Measurements from ENCODE around the gene MGAT4C. TPM values are rescaled to one million over a fixed set of nuclear protein-coding genes. Genes with fewer than 3 reads are reported as not detected.

Gene MGAT4C
- total and polyA plus RNA-seq, 2 experiments from 2014 or later = 2.9 to 4.8 TPM

DNA sequence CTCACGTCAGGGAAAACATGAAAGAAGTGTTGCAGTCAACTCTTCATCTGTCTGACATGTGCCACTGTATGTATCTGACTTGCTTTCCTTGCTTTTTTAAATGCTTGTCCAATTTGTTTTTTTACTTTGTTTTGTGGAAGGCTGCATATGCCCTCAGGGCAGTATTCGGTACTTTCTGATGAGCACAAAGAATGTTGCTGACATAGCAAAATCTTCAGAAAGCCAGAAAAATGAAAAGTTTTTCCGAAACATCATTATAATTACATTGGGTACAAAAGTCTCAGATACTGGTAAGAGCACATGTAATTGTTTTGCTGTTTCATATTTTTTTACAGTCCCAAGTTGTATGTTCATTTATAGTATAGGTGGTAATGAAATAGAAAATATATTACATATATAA lies 237.8 kb downstream of the MGAT4C start:
- H3K79me2 ChIP-seq = no peaks in the 10 kb centered on the region
- no peak for DNase-seq (ENCODE audit: low spot score)
- 57% methylated on average over 3 of the region's 3 CpGs for WGBS (ENCODE audit: low lambda C conversion rate, missing lambda C conversion rate)
- TF ChIP-seq EZH2 (IDR thresholded peaks at IDR 0.05; ENCODE audit: borderline replicate concordance) (no peak), EZH2phosphoT487 (IDR thresholded peaks at IDR 0.05; ENCODE audit: low read depth, severe bottlenecking, unreplicated experiment) (no peak)
- TF ChIP-seq, protein P1, sequence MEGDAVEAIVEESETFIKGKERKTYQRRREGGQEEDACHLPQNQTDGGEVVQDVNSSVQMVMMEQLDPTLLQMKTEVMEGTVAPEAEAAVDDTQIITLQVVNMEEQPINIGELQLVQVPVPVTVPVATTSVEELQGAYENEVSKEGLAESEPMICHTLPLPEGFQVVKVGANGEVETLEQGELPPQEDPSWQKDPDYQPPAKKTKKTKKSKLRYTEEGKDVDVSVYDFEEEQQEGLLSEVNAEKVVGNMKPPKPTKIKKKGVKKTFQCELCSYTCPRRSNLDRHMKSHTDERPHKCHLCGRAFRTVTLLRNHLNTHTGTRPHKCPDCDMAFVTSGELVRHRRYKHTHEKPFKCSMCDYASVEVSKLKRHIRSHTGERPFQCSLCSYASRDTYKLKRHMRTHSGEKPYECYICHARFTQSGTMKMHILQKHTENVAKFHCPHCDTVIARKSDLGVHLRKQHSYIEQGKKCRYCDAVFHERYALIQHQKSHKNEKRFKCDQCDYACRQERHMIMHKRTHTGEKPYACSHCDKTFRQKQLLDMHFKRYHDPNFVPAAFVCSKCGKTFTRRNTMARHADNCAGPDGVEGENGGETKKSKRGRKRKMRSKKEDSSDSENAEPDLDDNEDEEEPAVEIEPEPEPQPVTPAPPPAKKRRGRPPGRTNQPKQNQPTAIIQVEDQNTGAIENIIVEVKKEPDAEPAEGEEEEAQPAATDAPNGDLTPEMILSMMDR (IDR thresholded peaks at IDR 0.05; ENCODE audit: poor library complexity) = no peak
- H3K9me3 ChIP-seq (ENCODE audit: low read depth) = no peaks in the 10 kb centered on the region
- H3K9me2 ChIP-seq (replicated peaks; ENCODE audit: insufficient read depth) = no peaks in the 10 kb centered on the region
- H2AFZ ChIP-seq = no peak overlapping the region
- H3K27me3 ChIP-seq = no peaks in the 10 kb centered on the region
- no peak overlapping the region for H3K4me2 ChIP-seq
- H3K27ac ChIP-seq = no peak overlapping the region
- H3K36me3 ChIP-seq (replicated peaks; ENCODE audit: insufficient read depth, low read depth) = no peaks in the 10 kb centered on the region
- no peaks in the 10 kb centered on the region for H3K4me1 ChIP-seq (ENCODE audit: insufficient read depth)
- H3K4me3 ChIP-seq = no peak overlapping the region
- no peaks in the 10 kb centered on the region for H4K20me1 ChIP-seq (ENCODE audit: insufficient read depth, poor library complexity, severe bottlenecking)

DNA sequence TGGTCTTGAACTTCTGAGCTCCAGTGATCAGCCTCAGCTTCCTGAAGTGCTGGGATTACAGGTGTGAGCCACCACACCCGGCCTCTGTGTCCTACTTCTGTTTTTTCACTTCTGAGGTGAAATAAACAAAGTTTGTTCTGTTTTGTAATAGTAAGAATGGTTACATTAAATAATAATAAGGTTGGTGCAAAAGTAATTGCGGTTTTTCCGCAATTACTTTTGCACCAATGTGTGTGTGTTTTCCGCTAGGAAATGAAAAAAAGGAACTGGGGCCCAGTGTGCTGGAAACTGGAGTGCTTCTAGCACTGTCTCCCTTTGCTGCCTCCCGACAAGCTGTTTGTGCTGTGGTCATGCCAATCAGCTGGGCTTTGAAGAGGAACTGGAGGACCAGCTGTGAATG lies 241.2 kb downstream of the MGAT4C start:
- Histone ChIP-seq H3K4me2 (no peak overlapping the region), H3K4me3 (no peak overlapping the region), H3K27ac (no peak overlapping the region), H3K36me3 (replicated peaks; ENCODE audit: insufficient read depth, low read depth) (no peaks in the 10 kb centered on the region), H3K27me3 (no peaks in the 10 kb centered on the region), H4K20me1 (ENCODE audit: insufficient read depth, poor library complexity, severe bottlenecking) (no peaks in the 10 kb centered on the region), H3K4me1 (ENCODE audit: insufficient read depth) (no peaks in the 10 kb centered on the region), H2AFZ (no peak overlapping the region), H3K79me2 (no peaks in the 10 kb centered on the region), H3K9me2 (replicated peaks; ENCODE audit: insufficient read depth) (no peaks in the 10 kb centered on the region), H3K9me3 (ENCODE audit: low read depth) (no peaks in the 10 kb centered on the region)
- TF ChIP-seq, protein P1 (IDR thresholded peaks at IDR 0.05; ENCODE audit: poor library complexity) = no peak
- TF ChIP-seq EZH2phosphoT487 (IDR thresholded peaks at IDR 0.05; ENCODE audit: low read depth, severe bottlenecking, unreplicated experiment) (no peak), EZH2 (IDR thresholded peaks at IDR 0.05; ENCODE audit: borderline replicate concordance) (no peak)
- no peak for DNase-seq (ENCODE audit: low spot score)
- WGBS (ENCODE audit: low lambda C conversion rate, missing lambda C conversion rate) = 89% methylated on average over 5 of the region's 5 CpGs

DNA sequence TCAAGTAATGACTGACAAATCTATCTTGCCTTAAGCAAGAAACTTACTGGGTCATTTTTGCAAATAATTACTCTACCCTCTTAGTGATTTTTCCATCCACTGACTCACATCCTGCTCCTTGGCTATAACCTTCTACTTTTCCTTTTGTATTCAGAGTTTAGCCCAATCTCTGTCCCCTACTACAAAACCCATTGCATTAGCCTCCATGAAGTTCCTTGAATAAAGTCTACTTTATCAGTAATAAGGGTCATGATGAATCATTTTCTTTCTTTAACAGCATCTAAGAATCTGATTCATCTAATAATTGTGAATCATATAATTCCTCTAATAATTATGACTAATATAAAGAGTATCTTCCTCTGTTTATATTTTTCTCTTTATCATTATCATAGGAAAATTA lies 249.5 kb downstream of the MGAT4C start:
- Histone ChIP-seq H3K36me3 (replicated peaks; ENCODE audit: insufficient read depth, low read depth) (no peaks in the 10 kb centered on the region), H3K27ac (no peak overlapping the region), H4K20me1 (ENCODE audit: insufficient read depth, poor library complexity, severe bottlenecking) (no peaks in the 10 kb centered on the region), H3K9me2 (replicated peaks; ENCODE audit: insufficient read depth) (no peaks in the 10 kb centered on the region), H2AFZ (no peak overlapping the region), H3K4me2 (no peak overlapping the region), H3K27me3 (no peaks in the 10 kb centered on the region), H3K4me1 (ENCODE audit: insufficient read depth) (no peaks in the 10 kb centered on the region), H3K9me3 (ENCODE audit: low read depth) (no peaks in the 10 kb centered on the region), H3K4me3 (no peak overlapping the region), H3K79me2 (no peaks in the 10 kb centered on the region)
- TF ChIP-seq EZH2phosphoT487 (IDR thresholded peaks at IDR 0.05; ENCODE audit: low read depth, severe bottlenecking, unreplicated experiment) (no peak), EZH2 (IDR thresholded peaks at IDR 0.05; ENCODE audit: borderline replicate concordance) (no peak)
- TF ChIP-seq, protein P1 (IDR thresholded peaks at IDR 0.05; ENCODE audit: poor library complexity) = no peak
- no peak for DNase-seq (ENCODE audit: low spot score)

DNA sequence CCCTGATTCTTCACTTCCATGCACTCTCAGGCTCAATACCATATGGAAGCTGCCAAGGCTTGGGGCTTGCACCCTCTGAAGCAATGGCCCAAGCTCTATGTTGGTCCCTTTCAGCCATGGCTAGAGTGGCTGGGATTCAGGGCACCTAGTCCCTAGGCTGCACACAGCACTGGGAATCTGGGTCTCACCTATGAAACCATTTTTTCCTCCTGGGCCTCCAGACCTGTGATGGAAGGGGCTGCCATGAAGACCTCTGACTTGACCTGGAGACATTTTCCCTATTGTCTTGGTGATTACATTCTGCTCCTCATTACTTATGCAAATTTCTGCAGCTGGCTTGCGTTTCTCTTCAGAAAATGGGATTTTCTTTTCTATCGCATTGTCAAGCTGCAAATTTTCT lies 258.1 kb downstream of the MGAT4C start:
- Histone ChIP-seq H3K9me2 (replicated peaks; ENCODE audit: insufficient read depth) (no peaks in the 10 kb centered on the region), H3K4me1 (ENCODE audit: insufficient read depth) (no peaks in the 10 kb centered on the region), H3K27me3 (no peaks in the 10 kb centered on the region), H3K79me2 (no peaks in the 10 kb centered on the region), H3K27ac (no peak overlapping the region), H3K9me3 (ENCODE audit: low read depth) (no peaks in the 10 kb centered on the region), H4K20me1 (ENCODE audit: insufficient read depth, poor library complexity, severe bottlenecking) (no peaks in the 10 kb centered on the region), H3K4me2 (no peak overlapping the region), H3K4me3 (no peak overlapping the region), H3K36me3 (replicated peaks; ENCODE audit: insufficient read depth, low read depth) (no peaks in the 10 kb centered on the region), H2AFZ (no peak overlapping the region)
- no peak for TF ChIP-seq EZH2phosphoT487 (IDR thresholded peaks at IDR 0.05; ENCODE audit: low read depth, severe bottlenecking, unreplicated experiment)
- no peak for TF ChIP-seq EZH2 (IDR thresholded peaks at IDR 0.05; ENCODE audit: borderline replicate concordance)
- TF ChIP-seq, protein P1 (IDR thresholded peaks at IDR 0.05; ENCODE audit: poor library complexity) = no peak
- WGBS (ENCODE audit: low lambda C conversion rate, missing lambda C conversion rate) = 93% methylated on average over 2 of the region's 2 CpGs
- DNase-seq (ENCODE audit: low spot score) = no peak

Measured in hepatocyte (in vitro differentiated cells).